ENCODE data around the gene GABBR2. TPM values are rescaled to one million over a fixed set of nuclear protein-coding genes. Genes with fewer than 3 reads are reported as not detected.

GABBR2 gene
- total and polyA plus RNA-seq, 2 of the 8 experiments (the other 6 are each of a cell fraction or from before 2014, with no cell fraction given) = 0.50 to 1.2 TPM

GRCh38 chr9:98690686-98691085 lies 18.0 kb downstream of the GABBR2 start:
- 100% methylated on average over 1 of the region's 1 CpG; no CpG with 5 or more reads in 1 of the 2 experiments for WGBS, 2 experiments (ENCODE audit: extremely low coverage in 1 of 2, insufficient coverage in 1 of 2, insufficient read length in 1 of 2, insufficient replicate concordance in 2 of 2, low coverage in 1 of 2, low lambda C conversion rate in 2 of 2, missing lambda C conversion rate in 1 of 2)
- no peak overlapping the region for H2AK5ac ChIP-seq (ENCODE audit: low read depth, low read length)
- TF ChIP-seq ASH2L (IDR thresholded peaks at IDR 0.05; ENCODE audit: low read length) = no peak
- no peak for TF ChIP-seq CHD1 (IDR thresholded peaks at IDR 0.05; ENCODE audit: low read depth, low read length)
- TF ChIP-seq EZH2 (IDR thresholded peaks at IDR 0.05; ENCODE audit: low read depth, low read length, severe bottlenecking) = no peak
- no peak for TF ChIP-seq CEBPB (IDR thresholded peaks at IDR 0.05; ENCODE audit: low read depth, low read length)
- no peak for TF ChIP-seq BACH1 (IDR thresholded peaks at IDR 0.05; ENCODE audit: low read length)
- TF ChIP-seq JUND (IDR thresholded peaks at IDR 0.05; ENCODE audit: low read length) = no peak
- TF ChIP-seq KDM5A (IDR thresholded peaks at IDR 0.05; ENCODE audit: low read length) = no peak
- TF ChIP-seq CHD2 (IDR thresholded peaks at IDR 0.05; ENCODE audit: low read length) = no peak
- no peak for TF ChIP-seq POLR2A (IDR thresholded peaks at IDR 0.05; ENCODE audit: control extremely low read depth in 1 of 2, low read depth in 2 of 2, low read length in 2 of 2)
- no peak for TF ChIP-seq NRF1 (IDR thresholded peaks at IDR 0.05; ENCODE audit: low read depth, low read length)
- TF ChIP-seq YY1 (IDR thresholded peaks at IDR 0.05; ENCODE audit: low read depth, low read length) = no peak
- no peak for TF ChIP-seq SP1 (IDR thresholded peaks at IDR 0.05; ENCODE audit: low read depth, low read length)
- TF ChIP-seq TAF7 (optimal IDR thresholded peaks at IDR 0.05; ENCODE audit: borderline replicate concordance, low read depth, low read length) = no peak
- TF ChIP-seq PHF8 (conservative IDR thresholded peaks at IDR 0.05; ENCODE audit: low read depth, low read length) = no peak
- TF ChIP-seq SUZ12 (IDR thresholded peaks at IDR 0.05; ENCODE audit: low read length) = no peak
- no peak for TF ChIP-seq EP300 (IDR thresholded peaks at IDR 0.05; ENCODE audit: borderline replicate concordance in 1 of 2, low read depth in 2 of 2, low read length in 2 of 2)
- no peak for TF ChIP-seq KDM1A (IDR thresholded peaks at IDR 0.05; ENCODE audit: borderline replicate concordance, low read length)

More at GRCh38 chr9:98690686-98691085, 18.0 kb downstream of the GABBR2 start:
- H2AFZ ChIP-seq (ENCODE audit: low read length) = no peak overlapping the region
- no peak overlapping the region for H3K18ac ChIP-seq (ENCODE audit: extremely low read depth, low read length)
- no peaks in the 10 kb centered on the region for H3K27me3 ChIP-seq (replicated peaks in 1 of 4; ENCODE audit: control insufficient read depth in 3 of 4, extremely low read depth in 1 of 4, insufficient read depth in 3 of 4, low read length in 3 of 4)
- no peaks in the 10 kb centered on the region for H3K36me3 ChIP-seq (ENCODE audit: control insufficient read depth in 2 of 4, insufficient read depth in 4 of 4, low read length in 3 of 4)
- H4K91ac ChIP-seq (replicated peaks; ENCODE audit: insufficient read length, low read length) = no peak overlapping the region
- H3K4ac ChIP-seq (replicated peaks; ENCODE audit: insufficient read length, low read depth, low read length) = no peak overlapping the region
- H3K27ac ChIP-seq (ENCODE audit: low read depth, low read length) = no peak overlapping the region
- no peak overlapping the region for H3K9ac ChIP-seq (replicated peaks in 1 of 4; ENCODE audit: extremely low read depth in 1 of 4, low read depth in 3 of 4, low read length in 3 of 4)
- no peaks in the 10 kb centered on the region for H3K79me1 ChIP-seq (ENCODE audit: low read depth, low read length)
- CTCF ChIA-PET (ENCODE audit: partially characterized antibody) = interaction anchor here (1.1 to 7.1 kb wide), 4 partner anchors 13 to 154 kb away, joined by 3 to 32 read pairs (median 4); no protein-coding TSS in a partner anchor
- no peak overlapping the region for H3K23ac ChIP-seq (ENCODE audit: insufficient read length)
- no peaks in the 10 kb centered on the region; a peak in 1 of 7 replicates for H3K4me1 ChIP-seq (replicated peaks in 1 of 4; ENCODE audit: control insufficient read depth in 3 of 4, insufficient read depth in 4 of 4, low read length in 3 of 4)
- no peak overlapping the region for H4K8ac ChIP-seq (ENCODE audit: extremely low read depth, insufficient read depth, low read length)
- no peak overlapping the region for H2BK15ac ChIP-seq (ENCODE audit: low read length)
- H4K20me1 ChIP-seq (replicated peaks in 1 of 2; ENCODE audit: control insufficient read depth in 1 of 2, insufficient read depth in 2 of 2, low read length in 2 of 2) = no peaks in the 10 kb centered on the region
- no peak overlapping the region for H2BK120ac ChIP-seq (replicated peaks; ENCODE audit: low read depth, low read length)
- no peaks in the 10 kb centered on the region for H3K9me3 ChIP-seq (ENCODE audit: insufficient read depth in 2 of 2, low read depth in 1 of 2, low read length in 1 of 2)
- no peaks in the 10 kb centered on the region for H3K23me2 ChIP-seq (ENCODE audit: low read depth, low read length)
- POLR2A ChIA-PET (ENCODE audit: partially characterized antibody) = no interaction called here
- H3K4me3 ChIP-seq (ENCODE audit: extremely low read depth in 1 of 4, insufficient read depth in 2 of 4, low read depth in 3 of 4, low read length in 4 of 4) = no peak overlapping the region
- H3K14ac ChIP-seq (ENCODE audit: insufficient read length) = no peak overlapping the region
- no peak overlapping the region for H2BK20ac ChIP-seq (ENCODE audit: low read length)
- DNase-seq (ENCODE audit: low read depth in 1 of 2, low spot score in 2 of 2) (no peak), FAIRE-seq (no peak)
- H2BK5ac ChIP-seq (ENCODE audit: low read depth, low read length) = no peak overlapping the region
- H2BK12ac ChIP-seq (ENCODE audit: low read depth, low read length) = no peak overlapping the region
- no peak overlapping the region for H3K56ac ChIP-seq (replicated peaks; ENCODE audit: insufficient read length, low read depth, low read length)
- no peaks in the 10 kb centered on the region for H3K79me2 ChIP-seq (ENCODE audit: control insufficient read depth in 1 of 2, insufficient read depth in 2 of 2, low read length in 2 of 2)
- no peak overlapping the region for H3K4me2 ChIP-seq (ENCODE audit: insufficient read depth in 1 of 2, low read depth in 2 of 2, low read length in 2 of 2)
- H4K5ac ChIP-seq (ENCODE audit: insufficient read length, low read depth, low read length) = no peak overlapping the region

Data from H1 (cell line).